ENCODE results near the gene C9orf50. TPM values are rescaled to one million over a fixed set of nuclear protein-coding genes. Genes with fewer than 3 reads are reported as not detected.

Gene C9orf50
- total RNA-seq, 1 donor from 2014 or later: 0.43 TPM

- no peaks in the 10 kb centered on the region for H3K36me3 Mint-ChIP-seq (ENCODE audit: insufficient read depth)
- no peak for DNase-seq (ENCODE audit: low spot score, unreplicated experiment)
- H3K4me1 Mint-ChIP-seq (ENCODE audit: low read depth): peaks cover 25% of the 10 kb centered on the region
- TF ChIP-seq CTCF (IDR thresholded peaks at IDR 0.05; ENCODE audit: unreplicated experiment): no peak
- H3K9me3 Mint-ChIP-seq (ENCODE audit: low read depth): no peaks in the 10 kb centered on the region
- H3K27me3 Mint-ChIP-seq: no peaks in the 10 kb centered on the region
- H3K4me3 Mint-ChIP-seq (ENCODE audit: low read depth): no peak overlapping the region
- H3K27ac Mint-ChIP-seq: no peak overlapping the region
Measured at GRCh38 chr9:129582855-129583254, 38.0 kb downstream of the C9orf50 start.

GRCh38 chr9:129581505-129582189 lies 39.3 kb downstream of the C9orf50 start:
- no peak for TF ChIP-seq CTCF (IDR thresholded peaks at IDR 0.05; ENCODE audit: unreplicated experiment)
- no peaks in the 10 kb centered on the region for H3K36me3 Mint-ChIP-seq (ENCODE audit: insufficient read depth)
- no peak overlapping the region for H3K27ac Mint-ChIP-seq
- H3K27me3 Mint-ChIP-seq: no peaks in the 10 kb centered on the region
- peaks cover 16% of the 10 kb centered on the region for H3K4me1 Mint-ChIP-seq (ENCODE audit: low read depth)
- DNase-seq (ENCODE audit: low spot score, unreplicated experiment): no peak
- no peaks in the 10 kb centered on the region for H3K9me3 Mint-ChIP-seq (ENCODE audit: low read depth)
- H3K4me3 Mint-ChIP-seq (ENCODE audit: low read depth): no peak overlapping the region

GRCh38 chr9:129580211-129580915 lies 40.5 kb downstream of the C9orf50 start:
- TF ChIP-seq CTCF (IDR thresholded peaks at IDR 0.05; ENCODE audit: unreplicated experiment): no peak
- no peak overlapping the region for H3K27ac Mint-ChIP-seq
- H3K36me3 Mint-ChIP-seq (ENCODE audit: insufficient read depth): no peaks in the 10 kb centered on the region
- no peak overlapping the region for H3K4me3 Mint-ChIP-seq (ENCODE audit: low read depth)
- DNase-seq (ENCODE audit: low spot score, unreplicated experiment): no peak
- H3K4me1 Mint-ChIP-seq (ENCODE audit: low read depth): peaks cover 16% of the 10 kb centered on the region
- no peaks in the 10 kb centered on the region for H3K27me3 Mint-ChIP-seq
- H3K9me3 Mint-ChIP-seq (ENCODE audit: low read depth): no peaks in the 10 kb centered on the region

- TF ChIP-seq CTCF (IDR thresholded peaks at IDR 0.05; ENCODE audit: unreplicated experiment): no peak
- DNase-seq (ENCODE audit: low spot score, unreplicated experiment): no peak
- Mint-ChIP-seq H3K4me3 (ENCODE audit: low read depth) (no peak overlapping the region), H3K4me1 (ENCODE audit: low read depth) (peaks cover 15% of the 10 kb centered on the region), H3K27me3 (no peaks in the 10 kb centered on the region), H3K36me3 (ENCODE audit: insufficient read depth) (no peaks in the 10 kb centered on the region), H3K9me3 (ENCODE audit: low read depth) (no peaks in the 10 kb centered on the region), H3K27ac (no peak overlapping the region)
Measured at GRCh38 chr9:129579294-129579693, 41.6 kb downstream of the C9orf50 start.

- peaks cover 9% of the 10 kb centered on the region for H3K4me1 Mint-ChIP-seq (ENCODE audit: low read depth)
- H3K9me3 Mint-ChIP-seq (ENCODE audit: low read depth): peaks cover 6% of the 10 kb centered on the region
- TF ChIP-seq CTCF (IDR thresholded peaks at IDR 0.05; ENCODE audit: unreplicated experiment): no peak
- H3K4me3 Mint-ChIP-seq (ENCODE audit: low read depth): no peak overlapping the region
- H3K36me3 Mint-ChIP-seq (ENCODE audit: insufficient read depth): no peaks in the 10 kb centered on the region
- no peak overlapping the region for H3K27ac Mint-ChIP-seq
- DNase-seq (ENCODE audit: low spot score, unreplicated experiment): no peak
- H3K27me3 Mint-ChIP-seq: no peaks in the 10 kb centered on the region
Measured at GRCh38 chr9:129576546-129577543, 44.1 kb downstream of the C9orf50 start.
